RWPE2 (cell line): ENCODE data around the gene OBSCN.

Source experiments
- ATAC-seq: fragments of 200-7000 bp; cut with Tn5 transposase; 3 replicates; pipeline ENCODE4 v1.9.1; 2021; ENCODE audit warnings: low read depth
- DNase-seq: peaks from one replicate; pipeline ENCODE4 v3.0.0-alpha.2; 2020; ENCODE audit warnings: low spot score
- H3K27ac ChIP-seq: fragments of 450-650 bp; 2 replicates; pipeline ENCODE4 v1.5.1; 2017; ENCODE audit warnings: mild to moderate bottlenecking; ENCODE audit not compliant: poor library complexity, severe bottlenecking
- H3K27me3 ChIP-seq: fragments of 250-450 bp; sonication (Bioruptor Pico); 2 replicates; pipeline ENCODE4 v1.5.1; 2021; ENCODE audit warnings: mild to moderate bottlenecking, moderate library complexity; ENCODE audit not compliant: insufficient read depth, poor library complexity, severe bottlenecking
- H3K36me3 ChIP-seq: fragments of 250-450 bp; sonication (Bioruptor Pico); 2 replicates; pipeline ENCODE4 v1.5.1; 2020; ENCODE audit warnings: low read depth, mild to moderate bottlenecking, moderate library complexity
- H3K4me1 ChIP-seq: fragments of 250-450 bp; sonication (Bioruptor Pico); 2 replicates; pipeline ENCODE4 v1.5.1; 2021; ENCODE audit warnings: mild to moderate bottlenecking, moderate library complexity; ENCODE audit not compliant: insufficient read depth, poor library complexity, severe bottlenecking
- H3K4me3 ChIP-seq: fragments of 250-450 bp; sonication (Bioruptor Pico); 2 replicates; pipeline ENCODE4 v1.5.1; 2021; ENCODE audit warnings: mild to moderate bottlenecking, moderate library complexity; ENCODE audit not compliant: severe bottlenecking
- H3K9me3 ChIP-seq: fragments of 250-450 bp; sonication (Bioruptor Pico); 2 replicates; pipeline ENCODE4 v1.5.1; 2021; ENCODE audit warnings: mild to moderate bottlenecking, moderate library complexity; ENCODE audit not compliant: severe bottlenecking
- TF ChIP-seq, protein P1 (sequence below): fragments of 450-650 bp; IDR thresholded peaks from one replicate; pipeline ENCODE4 v1.5.1; 2017; ENCODE audit warnings: mild to moderate bottlenecking, moderate library complexity; ENCODE audit not compliant: poor library complexity, severe bottlenecking

The OBSCN gene

DNA sequence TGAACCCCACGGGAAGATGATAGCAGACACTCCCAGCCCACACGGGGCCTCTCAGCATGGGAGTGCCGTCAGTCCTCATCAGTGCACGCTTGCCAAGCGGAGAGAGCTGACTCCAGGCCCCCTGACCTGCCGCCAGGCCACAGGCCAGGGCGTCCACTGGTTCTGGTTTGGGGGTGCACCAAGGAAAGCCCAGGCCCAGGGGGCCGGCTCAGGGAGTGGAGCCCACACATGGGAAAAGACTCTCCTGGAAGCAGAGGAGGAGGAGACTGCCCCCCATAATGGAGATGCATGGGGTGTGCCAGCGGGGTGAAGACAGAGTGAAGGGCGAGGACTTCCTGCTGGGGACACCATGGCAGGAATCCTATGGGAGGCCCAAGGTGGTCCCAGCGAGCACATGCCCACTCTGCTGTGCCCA, 192.4 kb downstream of the OBSCN start:
- Histone ChIP-seq H3K4me1 (no peaks in the 10 kb centered on the region), H3K27me3 (no peaks in the 10 kb centered on the region), H3K9me3 (no peaks in the 10 kb centered on the region), H3K36me3 (peaks cover 31% of the 10 kb centered on the region), H3K4me3 (no peak overlapping the region), H3K27ac (no peak overlapping the region)
- DNase-seq (no peak), ATAC-seq (no peak)
- TF ChIP-seq, protein P1, sequence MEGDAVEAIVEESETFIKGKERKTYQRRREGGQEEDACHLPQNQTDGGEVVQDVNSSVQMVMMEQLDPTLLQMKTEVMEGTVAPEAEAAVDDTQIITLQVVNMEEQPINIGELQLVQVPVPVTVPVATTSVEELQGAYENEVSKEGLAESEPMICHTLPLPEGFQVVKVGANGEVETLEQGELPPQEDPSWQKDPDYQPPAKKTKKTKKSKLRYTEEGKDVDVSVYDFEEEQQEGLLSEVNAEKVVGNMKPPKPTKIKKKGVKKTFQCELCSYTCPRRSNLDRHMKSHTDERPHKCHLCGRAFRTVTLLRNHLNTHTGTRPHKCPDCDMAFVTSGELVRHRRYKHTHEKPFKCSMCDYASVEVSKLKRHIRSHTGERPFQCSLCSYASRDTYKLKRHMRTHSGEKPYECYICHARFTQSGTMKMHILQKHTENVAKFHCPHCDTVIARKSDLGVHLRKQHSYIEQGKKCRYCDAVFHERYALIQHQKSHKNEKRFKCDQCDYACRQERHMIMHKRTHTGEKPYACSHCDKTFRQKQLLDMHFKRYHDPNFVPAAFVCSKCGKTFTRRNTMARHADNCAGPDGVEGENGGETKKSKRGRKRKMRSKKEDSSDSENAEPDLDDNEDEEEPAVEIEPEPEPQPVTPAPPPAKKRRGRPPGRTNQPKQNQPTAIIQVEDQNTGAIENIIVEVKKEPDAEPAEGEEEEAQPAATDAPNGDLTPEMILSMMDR: no peak

DNA sequence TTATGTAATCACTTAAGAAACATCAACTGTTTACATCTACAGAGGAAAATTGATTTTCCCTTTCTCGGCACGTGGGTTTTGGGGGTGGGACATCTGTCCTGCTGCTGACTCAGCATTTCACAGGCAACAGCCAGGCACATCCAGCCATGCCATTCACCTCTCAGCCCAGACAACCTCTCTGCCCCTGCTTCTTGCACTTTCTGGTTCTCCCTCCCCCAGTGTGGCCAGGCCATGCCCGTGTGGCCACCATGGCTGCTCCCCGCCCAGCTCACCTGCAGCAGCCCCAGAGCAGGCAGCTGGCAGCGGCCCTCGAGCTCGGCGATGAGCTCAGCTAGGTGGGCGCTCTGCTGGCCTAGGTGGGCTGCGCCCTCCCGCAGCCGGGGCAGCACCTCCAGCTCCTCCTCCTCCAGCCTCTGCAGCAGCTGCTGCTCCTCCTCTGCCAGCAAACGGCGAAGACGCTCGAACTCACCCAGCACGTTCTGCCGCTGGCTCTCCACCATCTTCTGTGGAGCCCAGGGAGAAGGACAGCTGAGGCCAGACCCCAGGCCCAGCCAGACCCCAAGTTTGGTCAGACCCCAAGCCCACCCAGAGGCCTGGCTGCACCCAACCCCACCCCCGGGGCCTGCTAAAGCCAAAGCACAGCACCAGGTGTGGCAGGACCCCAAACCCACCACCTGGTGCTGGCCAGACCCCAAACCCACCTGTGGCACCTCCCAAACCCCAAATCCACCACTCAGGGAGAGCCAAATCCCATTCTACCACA, 193.0 kb downstream of the OBSCN start:
- Histone ChIP-seq H3K27me3 (no peaks in the 10 kb centered on the region), H3K27ac (no peak overlapping the region), H3K4me1 (no peaks in the 10 kb centered on the region), H3K4me3 (no peak overlapping the region), H3K36me3 (peaks cover 31% of the 10 kb centered on the region), H3K9me3 (no peaks in the 10 kb centered on the region)
- ATAC-seq (no peak), DNase-seq (no peak)
- TF ChIP-seq, protein P1: no peak

DNA sequence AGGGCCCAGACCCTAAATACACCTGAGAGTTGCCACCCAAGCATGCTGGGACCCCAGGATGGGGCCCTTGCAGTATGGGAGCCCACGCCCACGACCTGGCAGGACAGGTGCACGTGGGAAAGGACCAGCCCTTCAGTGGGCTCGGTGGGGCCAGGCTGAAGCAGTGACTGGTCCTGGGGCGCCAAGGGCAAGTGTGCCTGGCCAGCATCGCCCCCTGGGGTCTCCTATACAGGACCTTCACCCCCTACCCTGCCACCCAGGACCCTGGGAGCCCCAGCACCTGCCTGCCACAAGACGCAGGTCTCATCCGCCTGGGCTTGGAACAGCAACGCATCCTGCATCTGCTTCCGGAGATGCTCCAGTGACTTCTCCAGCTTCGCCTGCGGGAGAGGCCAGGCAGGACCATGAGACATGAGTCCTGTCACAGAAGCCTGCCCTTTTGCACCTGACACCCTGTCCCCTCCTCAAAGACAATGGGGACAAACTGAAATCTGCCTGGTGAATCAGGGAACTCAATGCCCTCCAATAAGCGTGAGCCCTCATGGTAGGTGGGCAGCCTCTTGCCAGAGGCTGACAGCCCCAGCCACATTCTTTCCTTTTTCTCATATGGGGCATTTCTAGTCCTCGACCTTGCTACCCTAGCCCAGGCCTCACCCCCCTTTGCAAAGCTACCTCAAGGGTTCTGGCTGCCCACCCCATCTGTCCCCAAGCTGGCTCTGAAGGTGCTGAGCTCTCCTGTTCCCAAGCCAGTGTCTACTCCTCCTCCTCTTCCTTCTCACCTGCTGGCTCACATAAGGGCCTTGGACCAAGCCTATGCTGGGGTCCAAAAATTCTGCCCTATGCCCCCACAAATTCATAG, 194.2 kb downstream of the OBSCN start:
- ATAC-seq (no peak), DNase-seq (no peak)
- TF ChIP-seq, protein P1: no peak
- H3K27ac ChIP-seq: no peak overlapping the region
- no peaks in the 10 kb centered on the region for H3K27me3 ChIP-seq
- peaks cover 31% of the 10 kb centered on the region for H3K36me3 ChIP-seq
- no peaks in the 10 kb centered on the region for H3K4me1 ChIP-seq
- H3K9me3 ChIP-seq: no peaks in the 10 kb centered on the region
- H3K4me3 ChIP-seq: no peak overlapping the region

DNA sequence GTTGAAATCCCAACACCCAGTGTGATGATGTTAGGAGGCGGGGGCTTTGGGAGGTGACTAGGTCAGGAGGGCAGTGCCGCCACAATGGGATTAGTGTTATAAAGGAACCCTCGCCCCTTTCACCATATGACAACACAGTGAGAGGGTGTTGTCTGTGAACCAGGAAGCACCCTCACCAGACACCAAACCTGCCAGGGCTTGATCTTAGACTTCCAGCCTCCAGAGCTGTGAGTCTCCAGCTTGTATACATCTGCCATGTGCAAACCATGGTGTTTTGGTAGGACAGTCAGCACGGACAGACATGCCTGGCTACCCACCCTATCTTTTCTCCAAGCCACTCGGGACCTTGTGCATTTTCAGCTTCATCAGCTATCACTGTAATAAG, 194.8 kb downstream of the OBSCN start:
- ATAC-seq (no peak), DNase-seq (no peak)
- Histone ChIP-seq H3K27ac (no peak overlapping the region), H3K27me3 (no peaks in the 10 kb centered on the region), H3K4me3 (no peak overlapping the region), H3K4me1 (no peaks in the 10 kb centered on the region), H3K9me3 (no peaks in the 10 kb centered on the region), H3K36me3 (peaks cover 31% of the 10 kb centered on the region)
- TF ChIP-seq, protein P1: no peak
